GM21737 (cell line): ENCODE results near the gene MAPK1.
A peak's percentile ranks its signal among the peaks of the same experiment; 100 is the strongest.
"Not testable (repeated sequence)": the region's sequence is repeated elsewhere in the genome, so short reads cannot be mapped to it uniquely, and the experiment has no call there.

Experiments
- ATAC-seq: cut with Tn5 transposase; IDR thresholded peaks from one replicate; pipeline ENCODE4 v1.9.1; 2021; ENCODE audit warnings: mild to moderate bottlenecking, moderate library complexity; ENCODE audit not compliant: unreplicated experiment

MAPK1 gene

DNA sequence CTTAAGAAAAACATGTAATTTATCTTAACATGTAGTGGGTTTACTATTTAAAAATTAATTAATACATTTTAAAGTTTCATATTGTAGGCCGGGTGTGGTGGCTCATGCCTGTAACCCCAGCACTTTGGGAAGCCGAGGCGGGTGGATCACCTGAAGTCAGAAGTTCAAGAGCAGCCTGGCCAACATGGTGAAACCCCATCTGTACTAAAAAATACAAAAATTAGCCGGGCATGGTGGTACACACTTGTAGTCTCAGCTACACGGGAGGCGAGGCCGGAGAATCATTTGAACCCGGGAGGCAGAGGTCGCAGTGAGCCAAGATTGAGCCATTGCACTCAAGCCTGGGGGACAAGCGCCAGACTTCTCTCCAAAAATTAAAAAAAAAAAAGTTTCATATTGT is 73.7 kb downstream of the MAPK1 start:
- ATAC-seq, result not testable (repeated sequence)

DNA sequence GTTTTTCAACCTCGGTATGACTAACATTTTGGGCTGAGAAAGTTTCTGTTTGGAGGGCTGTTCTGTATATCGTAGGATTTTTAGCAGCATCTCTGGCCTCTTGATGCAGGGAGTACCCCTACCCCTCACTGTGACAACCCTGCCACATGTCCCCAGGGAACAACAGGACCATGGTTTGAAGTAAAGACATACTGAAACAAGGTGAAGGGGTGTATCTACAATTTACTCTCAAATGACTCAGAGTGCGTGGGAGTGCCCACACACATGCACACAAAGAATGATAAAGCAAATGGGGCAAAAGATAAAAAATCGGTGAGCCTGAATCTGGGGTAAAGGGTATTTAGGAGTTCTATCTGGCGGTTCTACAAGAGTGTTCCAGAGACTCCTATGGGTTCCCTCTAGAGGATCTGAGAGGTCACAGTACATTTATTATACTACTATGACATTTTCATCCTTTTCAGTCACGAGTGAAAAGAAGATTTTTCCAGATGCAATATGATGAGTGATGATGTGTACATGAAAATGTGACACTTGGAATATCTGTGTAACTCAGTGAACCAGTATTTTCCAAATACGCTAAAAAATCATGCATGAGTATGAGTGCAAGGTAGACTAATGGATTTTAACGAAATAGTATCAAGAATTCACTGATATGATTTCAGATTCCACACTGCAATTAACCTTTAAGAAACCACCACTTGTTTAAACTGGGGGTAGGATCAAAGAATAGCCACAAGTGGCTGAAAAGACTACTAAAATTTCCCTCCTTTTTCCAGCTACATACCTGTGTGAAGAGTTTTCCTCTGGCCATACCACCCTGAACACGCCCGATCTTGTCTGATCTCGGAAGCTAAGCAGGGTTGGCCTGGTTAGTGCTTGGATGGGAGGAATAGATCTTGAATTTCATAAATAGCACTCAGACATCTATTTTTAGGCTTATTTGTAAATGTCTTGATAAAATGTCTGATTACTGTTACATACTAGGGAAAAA is 75.5 kb downstream of the MAPK1 start:
- ATAC-seq, result peak; percentile 57

DNA sequence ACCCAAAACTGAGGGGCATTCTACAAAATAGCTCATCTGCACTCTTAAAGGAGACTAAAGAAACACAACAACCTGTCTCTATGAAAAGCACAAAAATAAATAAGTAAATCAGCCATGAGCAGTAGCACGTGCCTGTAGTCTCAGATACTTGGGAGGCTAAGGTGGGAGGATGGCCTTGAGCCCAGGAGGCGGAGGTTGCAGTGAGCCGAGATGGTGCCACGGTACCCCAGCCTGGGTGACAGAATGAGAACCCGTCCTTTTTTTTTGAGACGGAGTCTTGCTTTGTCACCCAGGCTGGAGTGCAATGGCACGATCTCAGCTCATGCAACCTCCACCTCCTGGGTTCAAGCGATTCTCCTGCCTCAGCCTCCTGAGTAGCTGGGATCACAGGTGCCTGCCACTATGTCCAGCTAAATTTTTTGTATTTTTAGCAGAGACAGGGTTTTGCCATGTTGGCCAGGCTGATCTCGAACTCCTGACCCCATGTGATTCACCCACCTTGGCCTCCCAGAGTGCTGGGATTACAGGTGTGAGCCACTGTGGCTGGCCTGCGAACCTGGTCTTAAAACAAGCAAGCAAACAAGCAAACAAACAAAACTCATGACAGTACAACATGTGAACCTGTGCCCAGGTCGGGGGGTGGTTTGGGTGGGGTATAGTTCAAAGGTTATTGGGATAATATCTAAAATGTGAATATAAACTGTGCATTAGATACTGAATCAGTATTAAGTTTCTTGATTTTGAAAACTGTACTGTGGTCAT is 76.4 kb downstream of the MAPK1 start:
- ATAC-seq, result not testable (repeated sequence)

DNA sequence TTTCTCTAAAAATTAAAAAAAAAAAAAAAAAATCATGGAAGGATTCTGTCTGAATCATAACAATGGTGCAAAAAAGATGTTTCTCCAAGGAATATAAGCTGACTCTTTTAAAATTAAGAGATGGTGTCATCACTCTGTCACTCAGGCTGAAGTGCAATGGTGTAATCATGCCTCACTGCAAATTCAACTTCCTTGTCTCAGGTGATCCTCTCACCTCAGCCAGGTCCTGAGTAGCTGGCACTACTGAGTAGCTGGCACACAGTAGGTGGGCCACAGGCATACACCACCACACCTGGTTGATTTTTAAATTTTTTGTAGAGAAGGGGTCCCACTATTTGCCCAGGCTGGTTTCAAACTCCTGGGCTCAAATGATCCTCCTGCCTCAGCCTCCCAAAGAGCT is 77.1 kb downstream of the MAPK1 start:
- no peak for ATAC-seq

DNA sequence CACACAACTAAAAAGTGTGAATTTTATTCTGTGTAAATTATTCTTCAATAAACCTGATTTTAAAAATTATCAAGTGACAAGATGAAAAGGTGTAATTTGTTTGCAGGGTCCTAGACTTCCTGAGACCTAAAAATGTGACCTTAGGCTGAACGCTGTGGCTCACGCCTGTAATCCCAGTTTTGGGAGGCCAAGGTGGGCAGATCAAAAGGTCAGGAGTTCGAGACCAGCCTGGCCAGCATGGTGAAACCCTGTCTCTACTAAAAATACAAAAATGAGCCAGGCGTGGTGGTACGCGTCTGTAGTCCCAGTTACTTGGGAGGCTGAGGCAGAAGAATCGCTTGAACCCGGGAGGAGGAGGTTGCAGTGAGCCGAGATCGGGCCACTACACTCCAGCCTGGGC is 79.9 kb downstream of the MAPK1 start:
- ATAC-seq, result not testable (repeated sequence)

DNA sequence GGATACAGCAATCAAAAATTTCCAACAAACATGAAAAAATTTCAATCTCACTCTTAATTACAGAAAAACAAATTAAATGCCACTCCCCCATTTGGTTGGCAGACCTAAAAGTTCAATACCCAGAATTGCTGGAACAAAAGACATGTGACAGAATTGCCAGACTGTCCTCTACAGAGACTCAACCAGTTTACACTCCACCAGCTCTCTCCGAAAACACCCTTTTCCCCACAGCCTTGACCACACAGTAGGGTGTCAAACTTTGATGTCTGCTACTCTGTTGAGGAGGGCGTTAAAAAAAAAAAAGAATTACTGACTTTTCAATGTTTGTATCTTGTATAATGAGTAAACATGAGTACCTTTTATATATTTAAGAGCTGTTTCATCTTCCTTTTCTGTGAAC is 87.2 kb downstream of the MAPK1 start:
- no peak for ATAC-seq

DNA sequence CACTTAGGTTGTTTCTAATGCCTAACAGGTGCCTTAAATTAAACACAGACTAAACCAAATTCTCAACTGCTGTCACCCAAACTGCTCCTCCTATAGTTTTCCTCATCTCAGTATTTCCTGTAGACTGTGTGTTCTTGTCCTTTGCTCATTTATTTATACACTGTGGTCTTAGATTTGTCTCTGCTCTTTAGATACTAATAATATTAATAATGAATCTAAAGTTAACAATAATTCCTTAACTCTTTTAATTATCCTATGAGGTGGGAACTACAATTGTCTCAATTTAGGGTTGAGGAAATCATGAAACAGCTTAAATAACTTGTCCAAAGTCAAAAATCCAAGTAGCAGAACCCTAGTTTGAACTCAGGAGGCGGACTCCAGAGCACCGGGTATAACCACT is 88.0 kb downstream of the MAPK1 start:
- no peak for ATAC-seq

DNA sequence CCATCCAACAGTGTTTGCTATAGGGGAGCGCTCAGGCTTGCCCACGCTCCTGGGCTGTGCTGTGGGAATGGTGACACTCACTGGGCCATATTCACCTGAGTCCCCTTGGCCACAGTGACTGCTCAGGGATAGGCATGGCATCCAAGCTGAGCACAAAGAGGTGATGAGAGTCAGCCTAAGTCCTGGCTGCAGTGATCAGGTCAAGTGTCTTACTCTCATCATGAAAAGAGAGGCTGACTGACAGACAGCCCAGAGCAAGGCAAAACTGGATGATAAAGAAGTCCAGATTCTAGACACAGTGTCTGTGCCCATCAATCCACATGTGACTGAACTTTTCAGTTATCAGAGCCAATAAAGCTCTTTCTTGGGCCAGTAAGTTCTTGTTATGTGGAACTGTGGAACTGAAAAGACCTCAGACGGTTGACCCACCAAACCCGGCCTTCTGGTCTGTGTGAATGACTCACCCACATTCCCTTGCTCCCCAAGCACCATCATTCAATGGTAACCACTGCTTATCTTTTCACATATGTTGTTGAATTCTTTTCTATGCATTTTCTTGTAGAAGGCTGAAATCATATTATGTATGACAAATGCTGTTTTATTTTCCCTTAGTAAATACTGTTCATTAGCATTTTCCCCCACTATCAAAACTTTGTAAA is 88.6 kb downstream of the MAPK1 start:
- no peak for ATAC-seq

DNA sequence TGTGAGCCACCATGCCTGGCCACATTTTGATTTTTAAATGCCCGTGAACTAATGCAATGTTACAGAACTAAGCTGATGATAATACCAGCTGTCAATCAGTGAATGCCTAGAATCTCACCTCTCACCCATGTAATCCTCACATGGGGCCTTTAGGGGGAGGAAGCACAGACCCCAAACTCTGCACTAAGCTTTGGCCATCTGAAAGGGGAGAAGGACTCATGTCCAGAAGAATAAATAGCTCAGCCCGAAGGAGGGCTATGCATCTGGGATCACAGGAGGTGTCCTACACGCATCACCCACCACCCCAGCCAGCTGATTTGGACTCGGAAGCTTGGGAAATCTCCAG is 95.8 kb downstream of the MAPK1 start:
- ATAC-seq, result no peak

DNA sequence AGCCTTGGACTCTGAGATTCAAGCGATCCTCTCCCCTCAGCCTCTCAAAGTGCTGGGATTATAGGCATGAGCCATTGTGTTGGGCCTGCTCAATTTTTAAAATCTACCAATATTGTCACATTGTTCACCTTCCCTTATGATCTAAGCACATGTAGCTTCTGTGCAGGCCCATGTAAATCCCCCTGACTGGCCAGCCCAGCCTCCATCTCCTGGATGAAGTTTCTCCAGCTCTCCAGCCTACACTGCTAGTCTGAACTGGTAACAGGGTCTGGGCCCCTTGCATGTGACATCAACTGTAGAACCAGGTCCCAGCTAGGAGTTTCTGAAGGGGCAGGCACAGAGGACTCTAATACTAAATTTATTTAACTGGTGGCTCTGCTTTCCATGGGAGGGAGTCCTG is 99.0 kb downstream of the MAPK1 start:
- ATAC-seq, result no peak

DNA sequence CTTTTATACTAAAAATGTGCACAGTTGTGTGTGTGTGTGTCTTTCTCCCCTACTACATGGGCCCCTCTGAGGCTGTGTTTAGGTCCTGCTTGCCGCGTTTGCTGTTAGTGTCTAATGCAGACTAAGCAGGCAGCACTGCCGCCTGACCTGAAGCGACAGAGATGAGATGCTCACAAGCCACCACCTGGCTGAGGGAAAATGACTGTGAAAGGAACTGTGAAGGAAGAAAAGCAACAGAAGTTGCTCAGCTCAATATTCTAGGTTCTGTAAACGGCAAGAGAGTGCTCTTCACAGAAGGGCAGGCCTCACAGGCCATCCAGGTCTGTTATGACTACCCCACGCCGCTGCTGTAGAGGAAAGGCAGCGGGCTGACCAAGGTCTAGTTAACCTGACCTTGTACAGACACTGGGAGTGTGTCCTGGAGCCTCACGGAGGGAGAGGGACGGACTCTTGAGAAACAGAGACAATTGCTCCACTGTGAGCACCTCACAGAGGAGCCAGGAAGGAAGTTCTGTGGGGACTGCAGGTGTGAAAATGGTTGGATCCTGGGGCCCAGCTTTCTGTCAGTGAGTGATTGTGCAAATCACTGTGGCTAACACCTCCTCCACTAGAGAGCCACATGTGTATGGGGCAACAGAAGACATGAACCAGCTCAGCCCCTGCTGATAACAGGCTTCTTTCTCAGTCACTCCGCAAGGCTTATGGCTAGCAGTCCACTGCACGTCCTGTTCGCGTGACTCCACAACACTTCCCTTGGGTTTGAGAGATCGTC is 100.6 kb downstream of the MAPK1 start:
- ATAC-seq, result no peak

DNA sequence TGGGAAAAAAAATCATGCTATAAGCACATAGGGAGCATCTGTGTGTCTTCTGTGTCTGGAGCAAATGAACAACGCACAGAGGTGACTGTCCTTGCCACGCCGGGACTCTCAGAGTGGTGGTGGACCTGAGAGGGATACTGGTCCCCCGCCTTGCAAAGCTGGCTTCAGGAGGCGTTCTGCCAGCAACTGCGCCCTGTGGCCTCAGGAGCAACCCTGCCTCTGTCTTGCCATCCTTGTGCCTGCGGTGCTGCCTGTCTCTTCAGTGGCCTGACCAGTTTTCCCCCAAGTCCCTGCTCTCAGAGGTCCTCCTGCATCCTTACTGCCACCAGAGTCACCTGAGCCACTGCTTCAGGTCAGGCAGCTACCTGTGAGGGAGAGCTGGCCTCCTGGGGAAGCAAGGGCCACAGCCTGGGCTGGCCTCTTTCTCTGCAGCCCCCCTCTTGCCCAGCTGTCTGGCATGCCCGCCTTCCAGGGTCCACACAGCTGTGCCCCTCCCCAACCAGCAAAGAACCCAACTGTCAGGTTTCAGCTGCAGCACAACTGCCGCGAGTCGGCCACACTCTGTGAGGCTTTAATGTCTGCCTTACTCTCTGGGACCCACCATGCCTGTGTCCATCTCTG is 101.4 kb downstream of the MAPK1 start:
- ATAC-seq, result no peak

DNA sequence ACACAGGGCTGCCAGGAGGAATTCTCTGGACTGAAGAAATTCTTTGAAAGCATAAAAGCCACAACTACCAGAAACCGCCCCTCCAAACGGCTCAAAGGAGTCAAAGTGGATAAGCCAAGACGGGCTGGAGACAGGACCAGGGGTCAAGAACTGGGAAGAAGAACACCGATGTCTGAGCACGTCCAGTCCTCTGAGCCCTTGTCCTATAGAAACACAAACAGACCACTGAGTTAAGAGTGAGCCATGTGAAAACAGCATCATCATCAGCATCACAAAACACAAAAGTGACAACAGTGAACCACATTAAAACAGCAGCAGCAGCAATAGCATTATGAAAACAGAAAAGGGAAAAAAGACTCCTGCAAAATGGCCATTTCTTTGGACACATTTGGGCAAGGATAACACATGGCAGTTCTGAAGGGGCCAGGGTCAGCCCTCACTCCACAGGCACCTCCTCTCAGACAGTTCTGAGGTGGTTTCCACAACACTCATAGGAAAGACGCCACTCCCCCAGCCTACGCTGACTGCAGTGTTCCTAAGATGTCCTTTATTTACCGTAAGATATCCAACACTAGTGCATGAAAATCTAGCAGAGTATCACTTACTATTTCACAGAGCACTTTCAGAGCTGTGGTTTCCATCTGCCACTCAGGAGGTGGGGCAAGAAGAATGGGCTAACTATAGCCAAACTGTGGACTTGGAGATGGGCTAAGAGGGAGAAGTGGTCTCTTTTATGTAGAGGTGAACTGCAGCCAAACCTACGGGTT is 103.2 kb downstream of the MAPK1 start:
- no peak for ATAC-seq

DNA sequence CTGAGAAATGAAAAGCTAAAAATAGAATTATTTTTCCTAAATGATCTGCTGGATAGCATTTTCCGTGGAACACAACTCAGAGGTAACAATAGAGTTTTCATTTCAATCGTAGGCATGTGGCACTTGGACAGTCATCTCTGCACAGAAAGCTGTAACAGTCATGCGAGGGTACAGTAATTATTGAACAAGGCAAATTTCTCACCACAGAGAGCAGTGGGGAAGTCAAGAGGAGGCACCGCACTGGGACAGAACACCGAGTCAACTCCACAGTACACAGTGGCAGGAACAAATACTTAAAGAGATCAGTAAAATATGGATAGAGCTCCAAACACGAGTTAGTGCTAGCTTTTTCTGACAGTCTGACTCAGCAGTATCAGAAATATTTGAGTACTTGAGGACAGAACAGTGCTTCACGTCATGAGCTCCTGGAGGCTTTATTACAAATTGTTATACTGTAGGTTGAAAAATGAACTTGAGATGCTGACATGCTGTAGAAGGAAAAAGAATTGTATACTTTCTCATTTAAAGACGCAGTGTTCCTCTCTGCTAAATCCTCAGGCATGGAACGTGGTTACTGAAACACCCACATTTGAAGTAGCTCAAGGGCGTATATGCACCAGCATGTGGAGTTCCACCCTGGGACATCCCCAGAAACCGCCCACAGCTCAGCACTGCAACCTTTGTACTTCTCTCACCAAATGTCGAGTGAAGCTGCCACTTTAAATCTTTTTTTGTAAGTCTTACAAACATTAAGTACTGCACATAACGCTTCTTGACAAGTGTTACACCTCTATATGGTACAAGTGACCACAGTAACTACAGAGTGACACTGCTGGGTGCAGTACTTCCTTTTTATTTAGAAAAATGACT is 104.5 kb downstream of the MAPK1 start:
- no peak for ATAC-seq

DNA sequence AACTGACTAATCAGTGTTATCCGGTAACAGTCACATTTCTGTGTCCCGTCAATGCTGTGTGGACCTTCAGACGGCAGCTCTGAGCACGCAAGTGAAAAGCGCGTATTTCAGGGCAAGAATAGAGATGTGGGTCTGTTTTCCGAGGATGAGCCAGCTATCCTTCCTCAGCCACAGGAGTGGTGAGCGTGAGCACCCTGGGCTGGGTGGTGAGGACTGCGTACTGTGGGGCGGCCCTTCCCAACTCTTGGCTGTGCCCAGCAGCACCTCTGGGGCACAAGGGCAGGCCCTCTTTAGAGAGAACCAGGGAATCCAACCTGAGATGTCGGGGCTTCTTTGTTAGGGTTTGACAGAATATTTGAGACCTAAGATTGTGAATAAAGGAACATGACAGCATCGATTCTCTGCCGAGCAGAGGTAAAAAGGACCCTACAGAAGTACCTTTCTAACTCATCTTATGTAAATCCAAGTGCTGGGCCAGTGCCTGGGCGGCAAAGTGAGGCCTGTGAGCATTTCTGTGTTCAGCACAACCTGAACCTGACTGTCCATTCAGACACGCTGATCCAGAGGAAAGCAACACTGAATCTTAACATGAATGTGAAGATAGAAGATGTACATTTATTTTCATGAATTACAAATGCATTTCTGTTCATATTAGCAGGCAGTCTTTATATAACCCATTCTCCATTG is 105.3 kb downstream of the MAPK1 start:
- no peak for ATAC-seq

DNA sequence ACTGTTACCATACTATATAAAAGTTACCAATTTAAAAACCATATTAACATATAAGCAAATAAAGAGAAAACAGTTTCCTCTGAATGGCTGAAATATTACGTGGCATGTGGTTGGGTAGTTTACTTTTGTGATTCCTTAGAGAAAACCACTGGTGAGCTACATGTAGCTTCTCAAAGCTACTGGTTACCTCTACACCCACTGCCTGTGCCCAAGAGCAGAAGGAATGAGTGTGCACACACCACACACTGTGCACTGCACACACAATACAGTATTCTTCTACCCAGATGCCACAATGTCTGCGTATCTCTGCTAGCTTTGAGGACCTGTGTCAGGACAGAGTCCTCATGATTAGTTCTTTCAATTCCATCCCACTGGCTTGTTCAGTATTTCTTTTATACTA is 106.4 kb downstream of the MAPK1 start:
- no peak for ATAC-seq

DNA sequence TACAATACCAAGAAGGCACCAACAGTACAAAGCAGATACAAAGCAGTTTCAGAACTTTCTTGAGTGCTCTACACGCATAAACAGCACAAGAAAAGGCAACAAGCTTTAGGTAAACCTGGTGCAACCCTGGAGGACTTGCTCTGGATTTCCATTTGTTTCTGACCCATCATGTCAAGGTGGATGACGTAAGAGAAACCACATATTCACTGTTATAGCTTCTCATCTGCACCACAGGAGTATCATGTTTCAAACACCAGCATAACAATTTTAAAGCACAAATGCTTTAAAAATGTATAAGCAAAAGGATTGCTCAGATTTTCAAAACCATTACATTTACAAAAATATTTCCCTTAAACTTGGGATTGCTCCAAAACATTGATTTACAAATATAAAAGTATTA is 106.8 kb downstream of the MAPK1 start:
- no peak for ATAC-seq
